OCI-LY7 (cell line): ENCODE results near the gene MFAP3L. TPM values are rescaled to one million over a fixed set of nuclear protein-coding genes. Genes with fewer than 3 reads are reported as not detected.

Experiments used
- BruUV-seq: library from RNA; stranded (reverse); fragments of 400-500 nt; replicated peaks from 2 replicates; lab custom pipeline; 2021; lab: Mats Ljungman, UMichigan
- CTCF ChIA-PET: fragments of 300-600 bp; sonication (Branson Sonifier 250); formaldehyde crosslinking; loops from one replicate; lab custom pipeline; 2022; ENCODE audit warnings: antibody characterized with exemption; ENCODE audit not compliant: unreplicated experiment; lab: Charles Lee
- POLR2A ChIA-PET: fragments of 300-600 bp; sonication (Branson Sonifier 250); formaldehyde crosslinking; loops from one replicate; lab custom pipeline; 2022; ENCODE audit warnings: antibody characterized with exemption; lab: Charles Lee
- DNase-seq: peaks from one replicate; pipeline ENCODE4 v3.0.0-alpha.2; 2015; ENCODE audit warnings: low spot score
- H2AFZ ChIP-seq: fragments of 200-600 bp; sonication (generic), shearing (Covaris generic); 2 replicates; pipeline ENCODE4 v1.6.1; 2014; ENCODE audit warnings: mild to moderate bottlenecking, antibody characterized with exemption, low read length, moderate library complexity
- H3K27ac ChIP-seq: fragments of 200-600 bp; sonication (generic); 2 replicates; pipeline ENCODE4 v1.5.1; 2014; ENCODE audit warnings: mixed run types, low read depth, mild to moderate bottlenecking, moderate library complexity, low read length, inconsistent platforms; ENCODE audit not compliant: poor library complexity, severe bottlenecking
- H3K36me3 ChIP-seq: fragments of 200-600 bp; sonication (generic); 2 replicates; pipeline ENCODE4 v1.6.1; 2014; ENCODE audit warnings: mild to moderate bottlenecking, antibody characterized with exemption, low read length, moderate library complexity, mixed read lengths; ENCODE audit not compliant: insufficient read depth
- H3K4me1 ChIP-seq: fragments of 200-600 bp; sonication (generic); 2 replicates; pipeline ENCODE4 v1.5.1; 2014; ENCODE audit warnings: mild to moderate bottlenecking, low read length; ENCODE audit not compliant: insufficient read depth, poor library complexity, severe bottlenecking
- H3K4me2 ChIP-seq: fragments of 200-600 bp; sonication (generic); 2 replicates; pipeline ENCODE4 v1.6.1; 2014; ENCODE audit warnings: mild to moderate bottlenecking, low read length
- H3K4me3 ChIP-seq: fragments of 200-600 bp; sonication (generic); 2 replicates; pipeline ENCODE4 v1.5.1; 2014; ENCODE audit warnings: mild to moderate bottlenecking, low read depth, low read length; ENCODE audit not compliant: poor library complexity, severe bottlenecking
- H3K79me2 ChIP-seq: fragments of 200-600 bp; sonication (generic); 2 replicates; pipeline ENCODE4 v1.6.1; 2016; ENCODE audit warnings: low read depth, mild to moderate bottlenecking, low read length, moderate library complexity, mixed read lengths; ENCODE audit not compliant: insufficient read depth
- H3K9me2 ChIP-seq: fragments of 200-600 bp; sonication (generic); 2 replicates; pipeline ENCODE4 v1.6.1; 2016; ENCODE audit warnings: mild to moderate bottlenecking, low read length, mixed read lengths; ENCODE audit not compliant: insufficient read depth
- H3K9me3 ChIP-seq: fragments of 200-600 bp; sonication (generic); 2 replicates; pipeline ENCODE4 v1.6.1; 2014; ENCODE audit warnings: mild to moderate bottlenecking, mixed run types, low read length, mixed read lengths
- H4K20me1 ChIP-seq: fragments of 200-600 bp; sonication (generic); 2 replicates; pipeline ENCODE4 v1.6.1; 2014; ENCODE audit warnings: mild to moderate bottlenecking, antibody characterized with exemption, low read length, moderate library complexity, mixed read lengths; ENCODE audit not compliant: insufficient read depth
- CTCF ChIP-seq: fragments of 200-600 bp; sonication (generic); conservative IDR thresholded peaks from 2 replicates; pipeline ENCODE4 v1.5.1; 2014; ENCODE audit warnings: mild to moderate bottlenecking, antibody characterized with exemption, low read length, moderate library complexity, mixed read lengths
- EZH2phosphoT487 ChIP-seq: fragments of 200-600 bp; sonication (generic); IDR thresholded peaks from 2 replicates; pipeline ENCODE4 v1.6.1; 2018; ENCODE audit warnings: low read depth, borderline replicate concordance, mild to moderate bottlenecking, mixed run types, antibody characterized with exemption, low read length, moderate library complexity, mixed read lengths
- intact Hi-C: fragments of 100-400 bp; cut with micrococcal nuclease; formaldehyde crosslinking; loops from one replicate; pipeline ENCODE4 v1.10.0; 2022; ENCODE audit not compliant: unreplicated experiment
- total RNA-seq, 2 experiments: library from RNA; depleted of rRNA in 1 of 2; stranded (reverse); fragments of >200 nt in 1 of 2; shearing (Covaris generic) in 1 of 2; gene quantifications; 2 replicates each; pipeline ENCODE4 v1.2.3, GENCODE V29; 2014 to 2022

Gene MFAP3L
- total RNA-seq, 2 experiments from 2014 or later = not detected

- no peak for TF ChIP-seq EZH2phosphoT487
- no peak for TF ChIP-seq CTCF
- H3K4me3 ChIP-seq = no peak overlapping the region
- BruUV-seq = no TSS peak
- H3K36me3 ChIP-seq = no peaks in the 10 kb centered on the region
- no peaks in the 10 kb centered on the region for H4K20me1 ChIP-seq
- CTCF ChIA-PET = no interaction called here
- no peak overlapping the region for H2AFZ ChIP-seq
- no peaks in the 10 kb centered on the region for H3K9me3 ChIP-seq
- H3K4me1 ChIP-seq = no peaks in the 10 kb centered on the region
- intact Hi-C loops = no loop called here
- no peak overlapping the region for H3K27ac ChIP-seq
- POLR2A ChIA-PET = interaction anchor here (0.7 kb wide), 1 partner anchor 9 kb away, joined by 3 read pairs; no protein-coding TSS in a partner anchor
- no peak overlapping the region for H3K4me2 ChIP-seq
- DNase-seq = no peak
- no peaks in the 10 kb centered on the region for H3K9me2 ChIP-seq
- no peaks in the 10 kb centered on the region for H3K79me2 ChIP-seq
These were observed 7.8 kb upstream of the MFAP3L start for GRCh38 chr4:170033999-170034398.

GRCh38 chr4:170030121-170030520, 3.9 kb upstream of the MFAP3L start:
- Histone ChIP-seq H3K36me3 (no peaks in the 10 kb centered on the region), H3K4me1 (no peaks in the 10 kb centered on the region), H3K79me2 (no peaks in the 10 kb centered on the region), H3K4me3 (no peak overlapping the region), H3K9me2 (no peaks in the 10 kb centered on the region), H2AFZ (no peak overlapping the region), H3K27ac (no peak overlapping the region), H3K9me3 (no peaks in the 10 kb centered on the region), H3K4me2 (no peak overlapping the region), H4K20me1 (no peaks in the 10 kb centered on the region)
- POLR2A ChIA-PET = no interaction called here
- TF ChIP-seq CTCF (no peak), EZH2phosphoT487 (no peak)
- intact Hi-C loops = no loop called here
- no TSS peak for BruUV-seq
- CTCF ChIA-PET = no interaction called here
- no peak for DNase-seq

GRCh38 chr4:170027181-170027829, 1.1 kb upstream of the MFAP3L start:
- no peaks in the 10 kb centered on the region for H3K79me2 ChIP-seq
- H3K36me3 ChIP-seq = no peaks in the 10 kb centered on the region
- TF ChIP-seq CTCF (no peak), EZH2phosphoT487 (no peak)
- H3K27ac ChIP-seq = no peak overlapping the region
- intact Hi-C loops = no loop called here
- peak overlapping the region; percentile 31; the same call in 1 of the 2 replicates for H2AFZ ChIP-seq
- peak overlapping the region; percentile 32 for H3K4me3 ChIP-seq
- peak; percentile 62 for DNase-seq
- no peaks in the 10 kb centered on the region for H4K20me1 ChIP-seq
- peak overlapping the region; percentile 41 for H3K4me2 ChIP-seq
- CTCF ChIA-PET = no interaction called here
- H3K9me2 ChIP-seq = no peaks in the 10 kb centered on the region
- POLR2A ChIA-PET = interaction anchor here (0.7 kb wide), 1 partner anchor 183 kb away, joined by 4 read pairs; no protein-coding TSS in a partner anchor
- no TSS peak for BruUV-seq
- no peaks in the 10 kb centered on the region for H3K4me1 ChIP-seq
- no peaks in the 10 kb centered on the region for H3K9me3 ChIP-seq
